ENCODE data around the gene SSH2. TPM values are rescaled to one million over a fixed set of nuclear protein-coding genes. Genes with fewer than 3 reads are reported as not detected.

SSH2 gene
- total and polyA plus RNA-seq, 9 of the 15 experiments (the other 6 are each of a cell fraction or from before 2014, with no cell fraction given): 3.9 to 16.1 (median 10.2) TPM

DNA sequence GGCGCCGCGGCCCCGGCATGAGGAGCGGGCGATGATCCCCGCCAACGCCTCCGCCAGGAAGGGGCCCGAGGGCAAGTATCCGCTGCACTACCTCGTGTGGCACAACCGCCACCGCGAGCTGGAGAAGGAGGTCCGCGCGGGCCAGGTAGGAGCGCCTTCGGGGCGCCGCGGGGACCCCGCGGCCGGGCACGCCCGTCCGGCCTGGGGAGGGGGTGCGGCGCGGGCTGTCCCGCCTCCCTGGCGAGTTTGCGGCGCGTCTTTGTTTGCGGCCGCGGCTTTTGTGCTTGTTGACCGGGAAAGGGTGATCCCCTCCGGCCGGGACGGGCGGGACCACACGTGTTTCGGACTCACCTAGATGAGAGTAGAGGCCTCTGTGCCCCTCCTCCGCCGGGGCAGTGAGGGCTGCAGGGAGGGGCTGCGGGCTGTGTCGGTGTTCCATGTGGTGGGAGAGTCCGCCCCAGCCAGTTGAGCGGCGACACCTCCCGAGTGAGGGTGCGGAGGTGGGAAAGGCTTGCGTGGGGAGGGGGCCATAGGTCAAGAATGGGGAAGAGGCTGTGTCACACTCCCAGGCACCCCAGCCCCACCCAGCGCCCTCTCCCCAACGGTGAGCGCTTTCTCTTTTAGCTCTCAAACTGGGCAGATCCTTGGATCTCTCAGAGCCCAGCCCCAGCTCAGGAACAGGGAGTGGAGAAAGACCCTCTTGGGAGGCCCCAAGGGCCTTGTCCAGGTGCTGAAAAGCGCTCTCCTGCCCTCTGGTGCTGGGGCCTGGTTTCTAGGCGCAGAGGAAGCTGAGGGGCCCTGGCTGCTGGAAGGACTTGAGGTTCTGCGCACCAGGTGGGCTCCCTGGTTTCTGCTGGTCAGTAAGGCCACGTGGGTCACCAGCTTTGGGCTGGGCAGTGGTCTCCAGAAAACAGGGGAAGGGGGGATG, 336.2 kb downstream of the SSH2 start (continued):
- TF ChIP-seq FOXA1 (IDR thresholded peaks at IDR 0.05; ENCODE audit: borderline replicate concordance) (no peak), MAFK (IDR thresholded peaks at IDR 0.05; ENCODE audit: low read length) (no peak), ZNF408 (CRISPR knock-in tag; IDR thresholded peaks at IDR 0.05; ENCODE audit: low read depth) (no peak), CBX1 (IDR thresholded peaks at IDR 0.05; ENCODE audit: low read depth) (no peak), HDAC8 (tag; IDR thresholded peaks at IDR 0.05) (no peak), PRMT5 (CRISPR knock-in tag; IDR thresholded peaks at IDR 0.05) (peak; percentile 98), MYNN (IDR thresholded peaks at IDR 0.05) (no peak), MYNN (CRISPR knock-in tag; IDR thresholded peaks at IDR 0.05) (peak; percentile 85), CBFB (CRISPR knock-in tag; IDR thresholded peaks at IDR 0.05) (0 out of 2 replicates have a peak, but pooled peaks have one; percentile 43), SMAD4 (CRISPR knock-in tag; conservative IDR thresholded peaks at IDR 0.05) (0 out of 2 replicates have a peak, but pooled peaks have one; percentile 35), SAP30 (IDR thresholded peaks at IDR 0.05; ENCODE audit: borderline replicate concordance, insufficient read depth, low read depth, low read length, poor library complexity, severe bottlenecking) (peak; percentile 74)
- TF ChIP-seq, protein P1, sequence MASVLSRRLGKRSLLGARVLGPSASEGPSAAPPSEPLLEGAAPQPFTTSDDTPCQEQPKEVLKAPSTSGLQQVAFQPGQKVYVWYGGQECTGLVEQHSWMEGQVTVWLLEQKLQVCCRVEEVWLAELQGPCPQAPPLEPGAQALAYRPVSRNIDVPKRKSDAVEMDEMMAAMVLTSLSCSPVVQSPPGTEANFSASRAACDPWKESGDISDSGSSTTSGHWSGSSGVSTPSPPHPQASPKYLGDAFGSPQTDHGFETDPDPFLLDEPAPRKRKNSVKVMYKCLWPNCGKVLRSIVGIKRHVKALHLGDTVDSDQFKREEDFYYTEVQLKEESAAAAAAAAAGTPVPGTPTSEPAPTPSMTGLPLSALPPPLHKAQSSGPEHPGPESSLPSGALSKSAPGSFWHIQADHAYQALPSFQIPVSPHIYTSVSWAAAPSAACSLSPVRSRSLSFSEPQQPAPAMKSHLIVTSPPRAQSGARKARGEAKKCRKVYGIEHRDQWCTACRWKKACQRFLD (CRISPR knock-in tag; IDR thresholded peaks at IDR 0.05): no peak
- TF ChIP-seq, protein P2, sequence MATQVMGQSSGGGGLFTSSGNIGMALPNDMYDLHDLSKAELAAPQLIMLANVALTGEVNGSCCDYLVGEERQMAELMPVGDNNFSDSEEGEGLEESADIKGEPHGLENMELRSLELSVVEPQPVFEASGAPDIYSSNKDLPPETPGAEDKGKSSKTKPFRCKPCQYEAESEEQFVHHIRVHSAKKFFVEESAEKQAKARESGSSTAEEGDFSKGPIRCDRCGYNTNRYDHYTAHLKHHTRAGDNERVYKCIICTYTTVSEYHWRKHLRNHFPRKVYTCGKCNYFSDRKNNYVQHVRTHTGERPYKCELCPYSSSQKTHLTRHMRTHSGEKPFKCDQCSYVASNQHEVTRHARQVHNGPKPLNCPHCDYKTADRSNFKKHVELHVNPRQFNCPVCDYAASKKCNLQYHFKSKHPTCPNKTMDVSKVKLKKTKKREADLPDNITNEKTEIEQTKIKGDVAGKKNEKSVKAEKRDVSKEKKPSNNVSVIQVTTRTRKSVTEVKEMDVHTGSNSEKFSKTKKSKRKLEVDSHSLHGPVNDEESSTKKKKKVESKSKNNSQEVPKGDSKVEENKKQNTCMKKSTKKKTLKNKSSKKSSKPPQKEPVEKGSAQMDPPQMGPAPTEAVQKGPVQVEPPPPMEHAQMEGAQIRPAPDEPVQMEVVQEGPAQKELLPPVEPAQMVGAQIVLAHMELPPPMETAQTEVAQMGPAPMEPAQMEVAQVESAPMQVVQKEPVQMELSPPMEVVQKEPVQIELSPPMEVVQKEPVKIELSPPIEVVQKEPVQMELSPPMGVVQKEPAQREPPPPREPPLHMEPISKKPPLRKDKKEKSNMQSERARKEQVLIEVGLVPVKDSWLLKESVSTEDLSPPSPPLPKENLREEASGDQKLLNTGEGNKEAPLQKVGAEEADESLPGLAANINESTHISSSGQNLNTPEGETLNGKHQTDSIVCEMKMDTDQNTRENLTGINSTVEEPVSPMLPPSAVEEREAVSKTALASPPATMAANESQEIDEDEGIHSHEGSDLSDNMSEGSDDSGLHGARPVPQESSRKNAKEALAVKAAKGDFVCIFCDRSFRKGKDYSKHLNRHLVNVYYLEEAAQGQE (IDR thresholded peaks at IDR 0.05; ENCODE audit: borderline replicate concordance): peak; percentile 99
- TF ChIP-seq, protein P2 (CRISPR knock-in tag; IDR thresholded peaks at IDR 0.05; ENCODE audit: low read depth): peak; percentile 97
